HG02763 (cell line): ENCODE data around the gene SLC26A6.
A peak's percentile ranks its signal among the peaks of the same experiment; 100 is the strongest.

Experiments
- ATAC-seq: cut with Tn5 transposase; IDR thresholded peaks from one replicate; pipeline ENCODE4 v1.9.1; 2021; ENCODE audit warnings: mild to moderate bottlenecking, moderate library complexity; ENCODE audit not compliant: unreplicated experiment

SLC26A6 gene, protein sequence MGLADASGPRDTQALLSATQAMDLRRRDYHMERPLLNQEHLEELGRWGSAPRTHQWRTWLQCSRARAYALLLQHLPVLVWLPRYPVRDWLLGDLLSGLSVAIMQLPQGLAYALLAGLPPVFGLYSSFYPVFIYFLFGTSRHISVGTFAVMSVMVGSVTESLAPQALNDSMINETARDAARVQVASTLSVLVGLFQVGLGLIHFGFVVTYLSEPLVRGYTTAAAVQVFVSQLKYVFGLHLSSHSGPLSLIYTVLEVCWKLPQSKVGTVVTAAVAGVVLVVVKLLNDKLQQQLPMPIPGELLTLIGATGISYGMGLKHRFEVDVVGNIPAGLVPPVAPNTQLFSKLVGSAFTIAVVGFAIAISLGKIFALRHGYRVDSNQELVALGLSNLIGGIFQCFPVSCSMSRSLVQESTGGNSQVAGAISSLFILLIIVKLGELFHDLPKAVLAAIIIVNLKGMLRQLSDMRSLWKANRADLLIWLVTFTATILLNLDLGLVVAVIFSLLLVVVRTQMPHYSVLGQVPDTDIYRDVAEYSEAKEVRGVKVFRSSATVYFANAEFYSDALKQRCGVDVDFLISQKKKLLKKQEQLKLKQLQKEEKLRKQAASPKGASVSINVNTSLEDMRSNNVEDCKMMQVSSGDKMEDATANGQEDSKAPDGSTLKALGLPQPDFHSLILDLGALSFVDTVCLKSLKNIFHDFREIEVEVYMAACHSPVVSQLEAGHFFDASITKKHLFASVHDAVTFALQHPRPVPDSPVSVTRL

GRCh38 chr3:48635222-48636021 lies at the start of gene SLC26A6:
Gene SLC26A6, minus strand, starts transcription at chr3:48635461. Its CDS starts 68 bp downstream, at chr3:48635393.
- peak; percentile 91 for ATAC-seq

GRCh38 chr3:48684480-48685143 lies 49.4 kb upstream of the SLC26A6 start:
- ATAC-seq: no peak

DNA sequence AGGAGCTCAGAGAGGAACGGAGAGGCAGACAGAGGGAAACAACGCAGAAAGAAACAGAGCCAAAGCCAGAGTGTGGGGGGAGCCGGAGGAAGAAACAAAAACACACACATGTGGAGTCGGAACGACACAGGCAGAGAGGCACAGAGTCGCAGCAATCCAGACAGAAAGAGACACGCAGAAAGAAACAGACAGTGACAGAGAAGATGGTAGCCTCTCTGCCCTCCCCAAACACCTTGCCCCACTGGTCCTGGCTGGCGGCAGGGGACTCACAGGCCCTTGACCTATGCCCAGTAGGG lies 48.7 kb upstream of the SLC26A6 start:
- no peak for ATAC-seq

DNA sequence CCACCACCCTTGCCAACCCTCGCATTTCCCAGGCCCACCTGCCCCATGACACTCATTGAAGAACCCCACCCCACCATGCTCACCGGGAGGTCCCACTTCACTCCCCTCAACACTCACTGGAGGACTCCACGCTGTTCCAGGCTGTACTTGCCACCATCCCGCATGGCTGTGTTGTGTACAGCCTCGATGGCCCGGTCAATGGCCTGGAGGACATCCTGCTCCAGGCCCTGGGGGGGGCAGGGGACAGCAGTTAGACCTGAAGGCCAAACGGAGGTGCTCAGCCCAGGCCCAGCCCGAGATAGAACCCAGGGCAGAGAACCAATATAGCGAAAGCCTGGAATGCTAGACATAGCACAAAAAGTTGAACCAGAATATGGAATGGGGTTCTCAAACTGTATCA lies 47.5 kb upstream of the SLC26A6 start:
- ATAC-seq: no peak

DNA sequence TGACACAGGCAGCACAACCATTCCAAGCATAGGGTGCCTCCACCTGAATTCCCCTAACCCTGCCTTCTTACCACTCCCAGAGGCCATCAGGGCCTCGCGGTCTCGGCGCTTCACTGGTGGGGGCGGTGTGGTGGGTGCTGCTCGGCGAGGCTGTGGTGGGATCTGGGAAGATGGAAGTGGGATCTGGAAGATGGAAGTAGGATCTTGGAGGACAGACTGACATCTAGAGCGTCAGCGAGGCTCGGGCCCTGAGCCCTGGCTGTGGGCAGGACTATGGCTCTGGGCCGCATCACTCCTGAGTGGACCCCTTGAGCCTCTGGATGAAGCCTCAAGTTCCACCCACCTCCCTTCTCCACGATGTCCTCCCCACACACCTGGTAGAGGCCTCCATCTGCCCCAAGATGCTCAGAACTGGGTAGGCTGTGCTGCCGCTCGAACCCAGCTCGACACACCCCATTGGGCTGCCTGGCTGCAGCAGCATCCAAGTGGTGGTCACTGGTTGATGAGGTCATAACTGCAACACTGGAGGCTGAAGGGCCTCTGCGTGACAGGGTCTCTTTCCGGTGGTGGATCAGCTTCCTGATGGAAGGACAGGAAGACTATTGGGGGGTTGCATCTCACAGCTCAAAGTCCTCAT lies 46.8 kb upstream of the SLC26A6 start:
- ATAC-seq: no peak

- no peak for ATAC-seq
Observed at GRCh38 chr3:48681541-48681880, 46.2 kb upstream of the SLC26A6 start.

- no peak for ATAC-seq
Observed at GRCh38 chr3:48680811-48681540, 45.7 kb upstream of the SLC26A6 start.

- no peak for ATAC-seq
Observed at GRCh38 chr3:48679411-48680391, 44.4 kb upstream of the SLC26A6 start.

- no peak for ATAC-seq
Observed at GRCh38 chr3:48678566-48679380, 43.5 kb upstream of the SLC26A6 start.

DNA sequence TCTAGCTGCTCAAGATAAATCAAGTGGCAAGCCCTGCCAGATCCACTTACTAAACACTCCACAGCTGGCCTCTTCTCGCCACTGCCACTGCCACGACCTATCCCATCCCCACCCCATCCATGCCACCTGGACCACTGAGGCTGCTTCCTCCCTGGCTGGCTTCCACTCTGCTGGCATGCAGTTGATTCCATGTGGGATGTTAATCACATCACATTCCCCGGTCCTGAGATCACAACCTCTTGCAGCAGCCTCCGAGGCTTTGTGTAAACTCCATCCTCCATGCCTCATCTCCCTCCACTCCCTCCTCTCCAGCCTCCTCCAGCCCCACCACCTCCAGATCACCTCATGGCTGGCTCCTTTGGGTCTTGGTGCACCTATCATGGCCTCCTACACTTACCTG lies 42.8 kb upstream of the SLC26A6 start:
- no peak for ATAC-seq

DNA sequence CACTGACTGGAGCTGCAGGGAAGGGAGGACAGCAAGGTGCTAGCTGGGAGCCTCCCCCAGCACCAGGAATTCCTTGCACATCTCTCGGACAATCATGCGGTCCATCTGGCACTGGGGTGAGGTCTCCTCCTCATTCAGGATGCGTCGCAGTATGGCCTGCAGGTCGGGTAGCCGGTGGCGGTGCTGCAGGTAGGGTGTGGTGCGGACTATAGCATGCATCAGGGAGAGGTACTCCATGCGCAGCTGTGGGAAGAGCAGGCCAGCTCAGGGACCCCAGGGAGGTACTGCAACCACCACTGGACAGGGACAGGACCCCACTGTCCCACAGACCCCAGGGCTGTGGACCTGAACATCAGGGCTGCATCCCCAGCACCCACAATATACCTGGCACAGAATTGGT lies 39.2 kb upstream of the SLC26A6 start:
- ATAC-seq: no peak

DNA sequence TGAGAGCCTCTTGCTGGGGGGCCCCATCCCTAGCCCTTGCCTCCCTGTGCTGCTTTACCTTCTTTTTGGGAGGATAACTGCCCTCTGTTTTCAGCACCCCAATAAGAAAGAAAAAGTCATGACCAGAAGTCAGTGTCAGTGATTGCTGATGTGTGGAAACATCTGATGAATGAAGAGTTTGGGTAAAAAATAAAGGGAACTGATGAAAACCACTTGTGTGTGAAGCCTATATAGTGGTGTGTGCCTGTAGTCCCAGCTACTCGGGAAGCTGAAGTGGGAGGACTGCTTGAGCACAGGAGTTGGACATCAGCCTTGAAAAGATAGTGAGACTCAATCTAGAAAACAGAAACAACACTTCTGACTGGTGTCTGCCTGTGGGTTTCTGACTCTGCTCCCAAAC lies 37.3 kb upstream of the SLC26A6 start:
- ATAC-seq: no peak

DNA sequence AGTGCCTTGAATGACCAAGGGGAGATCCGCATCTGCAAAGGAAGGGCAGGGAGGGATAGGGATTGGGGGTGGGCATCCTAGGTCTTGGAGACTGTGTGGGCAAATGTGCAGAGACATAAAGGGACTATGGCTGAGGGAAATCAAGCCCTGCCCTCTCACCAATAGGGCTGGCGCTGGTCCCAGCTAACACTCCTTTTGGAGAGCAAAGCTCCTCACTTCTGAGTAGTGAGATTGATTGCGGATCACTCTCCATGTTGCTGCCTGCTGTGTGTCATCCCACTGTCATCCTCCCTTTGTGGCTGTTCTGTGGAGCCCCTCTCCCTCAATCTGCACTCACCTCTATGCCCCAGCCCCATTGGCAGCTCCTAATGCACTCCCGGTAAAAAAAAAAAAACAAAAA lies 29.7 kb upstream of the SLC26A6 start:
- ATAC-seq: no peak

DNA sequence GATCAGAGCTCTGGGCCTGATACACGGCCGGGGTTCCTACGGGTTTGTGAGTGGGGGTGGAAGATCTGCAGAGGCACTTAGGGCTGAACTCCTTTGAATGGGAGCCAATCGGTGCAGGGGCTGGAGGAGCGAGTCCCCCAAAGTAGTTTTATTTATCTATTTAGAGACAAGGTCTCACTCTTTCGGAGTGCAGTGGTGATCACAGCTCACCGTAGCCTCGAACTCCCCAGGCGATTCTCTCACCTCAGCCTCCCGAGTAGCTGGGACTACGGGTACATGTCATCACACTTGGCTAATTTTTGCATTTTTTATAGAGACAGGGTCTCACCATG lies 29.0 kb upstream of the SLC26A6 start:
- ATAC-seq: no peak

- peak; percentile 80 for ATAC-seq
Observed at GRCh38 chr3:48663489-48664312, 28.4 kb upstream of the SLC26A6 start.

DNA sequence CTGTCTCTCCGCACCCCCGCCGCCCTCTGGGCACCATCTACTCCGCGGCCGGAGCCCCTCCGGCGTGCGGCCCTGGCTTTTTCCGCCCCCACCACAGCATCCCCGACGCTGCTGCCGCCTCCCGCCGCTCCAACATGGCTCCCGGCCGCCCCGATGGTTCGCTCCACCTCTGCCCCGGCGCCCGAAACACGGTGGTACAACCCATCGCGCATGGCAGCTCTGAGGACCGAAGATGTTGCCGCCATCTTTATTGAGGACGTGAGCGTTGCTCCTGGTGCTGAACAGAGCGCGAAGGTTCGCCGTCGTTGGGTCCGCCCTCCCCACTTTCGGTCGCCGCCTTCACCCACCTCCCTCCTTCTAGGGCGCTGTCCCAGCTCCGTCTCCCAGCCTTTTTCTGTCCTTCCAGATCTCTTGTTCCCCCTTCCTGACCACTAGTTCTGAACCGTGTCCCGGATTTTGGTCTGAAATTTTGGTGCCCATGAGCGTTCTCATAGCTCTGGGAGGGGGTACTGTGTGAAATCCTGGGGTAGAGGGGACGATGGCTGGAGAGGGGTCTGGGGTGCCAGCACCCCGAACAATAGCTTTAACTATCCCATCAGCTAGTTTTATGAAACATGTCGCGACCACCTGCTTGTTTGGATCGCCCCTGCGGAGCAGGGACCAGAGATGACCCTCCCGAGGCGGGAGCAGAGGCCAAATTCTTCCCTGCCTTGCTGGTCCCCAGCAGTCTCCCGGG lies 27.7 kb upstream of the SLC26A6 start, which contains the start of gene CELSR3:
Gene CELSR3 (minus strand): TSS at position 134 of the 736 bp plus-strand sequence. CDS start 252 bp downstream, outside the sequence.
- ATAC-seq: no peak
